ENCODE results near the gene INKA2. TPM values are rescaled to one million over a fixed set of nuclear protein-coding genes. Genes with fewer than 3 reads are reported as not detected.

The INKA2 gene
- total RNA-seq, 1 donor from 2014 or later, result 28.4 TPM

Other genes with a start within 250 kb of the INKA2 start
- 3.3 TPM for gene ADORA3, start 235.8 kb downstream of the INKA2 start, total RNA-seq
- gene TMIGD3, start 235.8 kb downstream of the INKA2 start, total RNA-seq, result 0.89 TPM
- gene RAP1A, start 119.6 kb downstream of the INKA2 start, total RNA-seq, result 97.2 TPM
- gene DDX20, start 16.5 kb upstream of the INKA2 start, total RNA-seq, result 5.8 TPM

Data from Right ventricle myocardium superior (tissue), 1 donor.